HUDEP-2 (cell line): ENCODE results near the gene CEP192.
A peak's percentile ranks its signal among the peaks of the same experiment; 100 is the strongest.

Source experiments
- DNase-seq, 76 experiments: peaks; one replicate each; lab custom pipeline; 2025; ENCODE audit not compliant: unreplicated experiment in 76 of 76; lab: John Stamatoyannopoulos, UW

Gene CEP192

DNA sequence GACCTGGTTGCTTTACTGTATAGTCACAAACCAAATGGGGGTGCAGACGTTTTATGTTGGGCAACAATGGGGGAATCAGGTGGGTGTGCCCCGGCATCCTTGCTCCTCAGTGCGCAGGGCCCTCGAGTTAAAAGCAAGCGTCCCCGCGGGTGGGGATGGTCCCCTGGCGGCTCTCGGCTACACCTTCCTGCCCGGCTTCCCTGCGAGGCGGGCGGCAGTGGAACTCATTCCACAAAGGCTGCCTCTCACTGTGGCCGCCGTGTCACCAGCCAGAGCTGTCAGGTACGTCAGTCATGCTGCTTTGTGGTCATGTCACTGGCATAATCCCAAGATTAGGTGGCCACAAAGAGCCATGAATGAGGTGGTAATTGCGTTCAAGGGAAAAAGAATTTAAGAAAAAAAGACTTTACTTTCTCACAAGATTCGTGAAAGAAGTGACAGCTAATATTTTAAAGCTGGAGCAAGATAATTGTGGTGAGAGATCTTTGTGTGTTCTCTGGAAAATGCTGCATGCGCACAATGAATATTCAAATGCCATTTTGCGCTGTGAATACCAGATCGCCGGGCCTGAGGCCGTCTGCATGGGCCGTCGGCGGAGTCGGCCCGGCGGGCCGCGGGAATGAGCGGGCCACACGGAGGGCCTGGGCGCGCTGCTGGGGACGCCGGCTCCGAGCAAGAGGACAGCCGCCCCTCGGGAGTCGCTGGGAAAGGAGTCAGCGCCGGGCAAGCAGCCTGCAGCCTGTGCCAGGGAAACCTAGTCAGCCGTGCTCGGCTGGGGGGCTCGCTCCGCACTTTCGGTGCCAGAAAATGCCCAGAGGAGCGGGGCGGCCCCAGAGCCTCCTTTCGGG is 145.1 kb downstream of the CEP192 start:
- DNase-seq = peak in 6 of 76 experiments; percentile 1 to 49 (median 17)

DNA sequence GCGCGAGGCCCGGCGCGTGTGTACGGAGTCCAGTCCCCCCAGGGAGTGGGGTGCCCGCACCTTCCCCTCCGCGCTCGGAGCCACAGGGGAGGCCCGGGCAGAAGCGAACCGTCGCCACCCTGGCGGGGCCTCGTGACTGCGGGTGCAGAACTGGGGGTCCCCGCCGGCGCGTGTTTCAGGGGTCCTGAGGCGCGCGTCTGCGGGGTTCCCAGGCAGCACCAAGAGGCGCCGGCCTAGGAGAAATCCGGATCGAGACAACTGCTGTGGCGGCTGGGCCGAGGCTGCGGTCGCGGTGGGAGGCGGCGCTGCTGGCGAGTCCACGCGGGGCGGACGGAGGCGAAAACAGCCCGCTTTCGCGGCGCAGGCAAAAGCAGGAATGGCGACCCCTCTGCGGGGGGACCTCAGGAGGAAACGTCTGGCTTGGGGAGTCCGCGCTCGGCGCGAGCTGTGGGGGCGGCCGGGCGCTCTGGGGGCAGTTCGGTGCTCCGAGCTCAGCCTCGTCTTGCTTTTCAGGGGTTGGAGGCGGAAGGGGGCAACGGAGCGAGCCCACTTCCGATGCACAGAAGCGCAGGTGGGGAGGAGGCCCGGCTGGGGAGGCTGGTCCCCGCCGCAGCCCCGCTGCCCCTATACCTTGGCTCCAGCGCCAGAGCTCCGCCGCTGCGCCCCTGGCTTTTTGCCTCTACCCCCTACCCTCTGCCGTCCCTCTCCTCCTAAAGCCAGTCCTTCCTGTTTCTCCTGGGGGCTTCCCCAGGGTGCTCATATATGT is 145.9 kb downstream of the CEP192 start:
- peak in 13 of 76 experiments; percentile 1 to 43 (median 23) for DNase-seq

DNA sequence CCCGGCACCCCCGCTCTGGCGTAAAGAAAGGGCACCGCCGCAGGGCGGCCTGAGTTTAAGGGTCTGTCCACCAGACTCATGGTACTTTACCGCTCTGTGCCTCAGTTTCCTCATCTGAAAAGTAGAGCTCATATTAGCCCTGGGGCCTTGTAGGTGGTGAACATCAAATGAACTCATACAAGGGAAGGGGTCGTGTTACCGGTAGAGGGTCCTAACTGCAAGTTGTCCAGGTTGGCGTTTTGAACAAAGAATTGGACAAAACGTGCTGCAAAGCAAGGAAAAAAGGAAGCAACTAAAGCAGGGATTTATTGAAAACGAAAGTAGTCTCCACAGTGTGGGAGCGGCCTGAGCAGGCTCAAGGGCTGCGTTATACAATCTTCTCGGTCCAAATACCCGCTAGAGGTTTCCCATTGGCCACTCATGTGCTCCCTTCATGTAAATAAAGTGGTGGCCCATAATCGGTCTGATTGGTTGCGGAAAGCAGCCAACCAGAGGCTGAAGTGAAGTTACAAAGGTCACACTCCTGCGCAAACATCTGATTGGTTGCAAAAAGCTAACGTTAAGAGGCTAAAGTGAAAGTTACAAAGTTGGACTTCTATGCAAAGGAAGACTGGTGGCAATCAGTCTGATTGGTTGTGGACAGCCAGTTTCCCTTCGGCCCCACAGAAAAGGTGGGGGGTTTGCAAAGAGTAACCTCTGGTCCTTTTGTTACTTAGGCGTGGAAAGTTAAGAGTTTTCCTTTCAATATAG is 146.7 kb downstream of the CEP192 start:
- peak in 71 of 76 experiments; percentile 2 to 94 (median 55) for DNase-seq

DNA sequence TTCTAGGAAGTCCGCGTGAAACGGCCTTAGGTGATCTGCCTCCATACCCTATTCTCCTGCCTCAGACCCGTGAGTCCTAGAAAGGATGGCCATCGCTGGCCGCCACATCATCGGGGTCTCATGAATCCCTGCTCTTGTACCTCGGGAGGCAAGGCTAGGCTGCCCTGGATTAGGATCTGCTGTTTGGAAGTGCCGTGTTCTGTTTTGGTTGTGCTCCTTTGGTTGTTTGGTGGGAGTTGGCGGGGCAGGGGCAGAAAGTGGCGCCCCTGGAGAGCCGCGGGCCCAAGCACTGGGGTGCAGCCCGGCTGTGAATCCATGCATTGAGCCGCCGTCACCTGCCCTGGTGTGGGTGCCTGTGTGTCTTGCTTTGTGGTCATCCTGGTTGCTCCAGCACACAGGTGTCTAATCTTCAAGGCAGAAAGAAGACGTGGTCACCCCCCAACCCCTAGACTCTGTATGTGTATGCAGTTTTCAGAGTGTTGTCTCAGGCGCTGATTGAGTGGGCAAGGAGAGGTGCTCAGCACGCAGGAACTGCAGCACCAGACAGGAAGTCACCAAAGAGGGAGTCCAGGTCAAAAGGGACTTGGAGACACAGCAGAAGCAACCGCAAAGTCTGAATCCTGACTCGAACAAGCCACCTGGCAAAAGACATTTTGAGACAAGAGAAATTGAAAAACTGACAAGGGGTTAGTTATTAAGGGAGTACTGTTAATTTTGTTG is 147.4 kb downstream of the CEP192 start:
- no peak for DNase-seq

DNA sequence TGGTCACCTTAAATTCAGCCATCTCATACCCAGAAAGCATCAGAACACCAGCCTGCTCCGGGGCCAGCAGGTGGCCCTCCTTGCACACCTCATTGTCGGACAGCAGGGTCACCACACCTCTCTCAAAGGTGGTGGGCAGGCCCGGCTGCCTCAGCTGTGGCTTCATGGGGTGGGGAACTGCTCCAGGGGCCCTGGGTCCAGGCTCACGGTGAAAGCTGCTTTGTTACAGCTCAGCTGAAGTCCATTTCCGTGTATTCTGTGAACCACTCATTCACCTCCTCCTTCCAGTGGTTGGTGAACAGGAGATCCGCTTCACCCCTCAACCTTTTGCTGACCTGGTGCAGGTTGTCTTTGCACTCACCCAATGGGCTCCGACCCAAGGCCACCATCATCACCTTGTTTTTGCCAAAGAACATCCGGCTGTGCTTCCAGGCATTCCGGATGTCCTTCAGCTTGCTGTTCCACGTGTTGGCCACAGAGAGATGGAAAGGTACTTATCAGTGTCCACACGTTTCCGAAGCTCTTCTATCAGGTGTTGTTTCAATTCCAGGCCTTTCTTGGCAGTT is 148.8 kb downstream of the CEP192 start:
- no peak for DNase-seq

DNA sequence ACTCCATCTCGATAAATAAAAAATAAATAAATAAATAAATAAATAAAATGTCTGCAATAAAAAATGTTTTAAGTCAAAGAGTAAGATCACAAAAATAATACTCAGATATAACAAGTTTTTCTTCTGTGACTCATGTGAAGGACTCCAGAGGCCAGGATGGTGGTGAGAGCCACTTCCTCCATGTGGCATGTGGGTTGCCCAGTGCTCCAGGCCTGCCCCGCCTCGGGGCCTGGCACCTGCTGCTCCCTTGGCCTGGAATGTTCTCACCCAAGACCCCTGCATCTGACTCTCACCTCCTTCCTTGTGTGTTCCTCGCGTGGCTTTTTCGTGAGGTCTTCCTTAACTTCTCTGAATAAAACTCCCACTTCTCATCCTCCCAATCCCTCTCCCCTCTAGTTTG is 150.0 kb downstream of the CEP192 start:
- DNase-seq = no peak

DNA sequence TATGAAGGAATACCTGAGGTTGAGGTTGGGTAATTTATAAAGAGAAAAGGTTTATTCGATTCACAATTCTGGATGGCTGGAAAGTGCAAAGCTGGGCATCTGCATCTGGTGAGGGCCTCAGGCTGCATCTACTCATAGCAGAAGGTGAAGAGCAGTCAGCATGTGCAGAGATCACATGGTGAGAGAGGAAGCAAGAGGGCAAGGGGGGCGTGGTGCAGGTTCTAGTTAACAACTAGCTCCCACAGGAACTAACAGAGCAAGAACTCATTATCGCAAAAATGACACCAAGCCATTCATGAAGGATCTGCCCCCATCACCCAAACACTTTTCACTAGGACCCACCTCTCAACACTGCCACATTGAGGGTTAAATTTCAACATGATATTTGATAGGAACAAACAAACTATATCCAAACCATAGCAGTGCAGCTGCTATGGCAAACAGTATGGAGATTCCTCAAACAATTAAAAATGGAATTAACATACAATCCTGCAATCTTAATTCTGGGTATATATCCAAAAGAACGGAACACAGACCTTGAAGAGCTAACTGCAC is 154.6 kb downstream of the CEP192 start:
- no peak for DNase-seq

DNA sequence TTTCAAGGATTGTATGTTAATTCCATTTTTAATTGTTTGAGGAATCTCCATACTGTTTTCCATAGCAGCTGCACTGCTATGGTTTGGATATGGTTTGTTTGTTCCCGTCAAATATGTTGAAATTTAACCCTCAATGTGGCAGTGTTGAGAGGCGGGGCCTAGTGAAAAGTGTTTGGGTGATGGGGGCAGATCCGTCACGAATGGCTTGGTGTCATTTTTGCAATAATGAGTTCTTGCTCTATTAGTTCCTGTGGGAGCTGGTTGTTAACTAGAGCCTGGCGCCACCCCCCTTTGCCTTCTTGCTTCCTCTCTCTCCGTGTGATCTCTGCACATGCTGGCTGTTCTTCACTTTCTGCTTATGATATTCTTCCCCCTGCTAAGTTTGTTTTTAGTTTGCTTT is 156.0 kb downstream of the CEP192 start:
- DNase-seq = no peak

DNA sequence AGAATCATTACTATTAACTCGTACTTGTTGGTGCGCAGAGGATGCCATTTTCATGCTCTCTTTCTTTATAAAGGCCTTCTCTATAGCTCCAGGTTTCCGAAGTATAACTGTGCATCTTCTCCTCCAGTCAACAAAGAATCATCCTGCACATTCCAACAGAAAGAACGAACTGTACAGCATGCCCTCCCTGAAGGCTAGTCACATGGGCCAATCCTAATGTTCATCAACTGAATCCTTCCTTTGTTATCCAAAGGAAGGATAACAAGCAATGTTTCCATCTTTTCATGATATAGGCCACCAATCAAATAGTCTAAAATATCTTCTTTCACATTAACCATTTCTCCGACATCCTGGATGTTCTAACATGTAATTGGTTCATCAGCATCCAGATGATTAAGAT is 160.5 kb downstream of the CEP192 start:
- DNase-seq = no peak

DNA sequence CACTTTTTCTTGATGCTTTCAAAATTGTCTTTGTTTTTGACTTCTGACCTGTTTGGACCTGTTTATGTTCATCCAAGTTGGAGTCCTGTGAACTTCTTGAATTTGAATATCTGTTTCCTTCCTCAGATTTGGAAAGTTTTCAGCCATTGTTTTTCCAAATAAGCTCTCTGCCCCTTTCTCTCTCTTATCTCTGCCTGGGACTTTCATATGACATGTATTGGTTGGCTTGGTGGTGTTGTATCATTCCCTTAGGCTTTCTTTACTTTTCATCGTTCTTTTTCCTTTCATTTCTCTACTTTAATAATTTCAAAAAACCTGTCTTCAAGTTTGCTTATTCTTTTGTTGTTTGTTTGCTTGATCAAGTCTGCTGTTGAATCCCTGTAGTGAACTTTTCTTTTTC is 167.3 kb downstream of the CEP192 start:
- DNase-seq = no peak

DNA sequence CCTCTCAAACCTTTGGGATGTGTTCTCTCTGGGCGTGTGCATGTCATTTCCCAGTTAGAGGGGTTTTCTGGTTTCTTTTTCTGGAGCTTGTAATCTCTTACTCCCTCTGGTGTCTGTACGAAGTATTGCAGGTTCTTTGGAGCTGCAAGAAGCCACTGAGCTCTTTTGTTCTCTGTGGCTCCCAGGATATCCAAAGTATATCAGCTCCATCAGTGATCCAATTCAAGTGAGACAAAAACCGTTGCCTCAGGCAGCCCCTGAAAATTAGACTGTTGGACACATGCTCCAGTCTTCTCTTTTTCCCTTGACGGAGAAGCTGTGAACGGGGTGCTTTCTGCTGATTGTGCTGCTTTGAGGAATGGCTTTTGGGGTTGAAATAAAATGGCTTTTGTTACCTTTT is 168.4 kb downstream of the CEP192 start:
- peak in 27 of 76 experiments; percentile 1 to 72 (median 21) for DNase-seq

DNA sequence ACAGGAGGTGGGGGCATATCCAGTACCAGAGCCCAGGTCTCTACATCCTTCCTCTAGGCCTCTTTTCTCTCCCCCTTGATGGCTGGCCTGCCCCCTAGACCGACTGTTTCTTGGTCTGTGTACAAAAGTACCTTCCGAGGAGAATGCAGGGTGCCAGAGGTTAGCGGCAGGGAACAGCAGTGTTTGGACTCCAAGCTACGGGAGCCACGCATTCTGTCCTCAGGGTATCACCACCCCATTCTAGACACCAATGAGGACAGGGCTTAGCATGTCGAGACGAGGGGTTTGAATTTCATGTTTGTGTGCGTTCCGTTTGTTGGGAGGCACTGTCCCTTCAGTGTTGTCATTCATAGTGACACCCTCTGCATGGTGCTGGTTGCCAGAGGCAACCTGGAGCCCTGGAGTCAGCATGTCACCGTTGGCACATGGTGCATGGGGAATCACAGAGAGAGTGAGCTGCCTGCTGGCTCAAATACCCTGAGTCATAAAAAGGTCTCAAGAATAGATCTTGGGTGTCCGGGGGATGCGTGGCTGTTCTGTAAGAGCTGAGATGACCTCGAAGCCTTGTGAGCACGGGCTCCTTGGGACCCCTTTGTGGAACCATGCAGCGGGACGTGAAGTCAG is 170.2 kb downstream of the CEP192 start:
- DNase-seq = no peak

DNA sequence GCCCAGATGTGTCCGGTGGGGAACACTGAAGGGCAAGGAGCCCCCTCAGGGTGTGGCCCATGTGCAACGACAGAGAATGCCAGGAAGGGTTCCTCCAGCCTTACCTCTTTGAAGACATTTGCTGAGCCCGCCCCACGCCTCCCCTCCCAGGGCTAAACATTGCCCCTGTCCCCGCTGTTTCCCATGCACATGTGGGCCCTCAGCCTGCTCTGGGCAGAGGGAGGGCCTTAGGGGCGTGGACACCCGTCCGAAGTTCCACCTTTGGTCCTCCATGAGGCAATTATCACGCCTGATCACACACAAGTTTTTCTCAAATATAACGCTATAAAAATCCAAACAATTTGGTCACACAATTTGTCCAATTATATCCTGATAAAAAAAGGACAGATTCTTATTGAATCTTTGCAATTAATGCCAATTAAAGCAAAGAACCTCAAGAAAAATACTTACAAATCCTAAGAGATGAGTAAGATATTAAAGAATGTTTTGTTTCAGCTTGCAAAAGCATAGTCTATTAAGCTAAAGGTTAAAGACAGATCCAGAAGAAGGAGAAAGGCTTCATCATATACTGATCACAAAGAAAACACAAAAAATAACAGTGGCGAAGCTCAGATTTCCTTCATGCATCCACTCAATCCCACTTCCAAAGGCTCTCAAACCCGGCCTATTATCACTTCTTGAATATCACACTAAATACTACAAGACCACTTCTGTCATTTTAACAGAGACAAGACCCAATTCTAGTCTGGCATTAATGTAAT is 172.2 kb downstream of the CEP192 start:
- no peak for DNase-seq

DNA sequence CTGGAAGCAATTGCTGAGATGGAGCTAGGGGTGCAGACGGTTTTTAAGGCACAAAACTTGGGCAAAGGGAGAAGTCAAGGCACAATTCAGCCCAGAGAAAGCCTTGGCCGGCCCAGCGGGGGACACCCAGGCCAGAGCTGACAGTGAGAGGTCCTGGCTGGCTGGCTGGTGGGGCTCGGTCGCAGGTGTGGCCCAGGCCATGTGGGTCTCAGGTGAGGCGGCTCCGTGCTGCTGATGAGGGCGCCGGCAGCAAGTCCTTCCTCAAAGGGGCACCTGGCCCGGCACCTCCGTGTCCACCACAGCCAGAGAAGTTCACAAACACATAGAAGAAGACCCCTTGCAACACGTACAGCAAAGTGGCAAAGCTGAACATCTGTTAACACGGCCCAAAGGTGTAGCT is 173.2 kb downstream of the CEP192 start:
- no peak for DNase-seq

DNA sequence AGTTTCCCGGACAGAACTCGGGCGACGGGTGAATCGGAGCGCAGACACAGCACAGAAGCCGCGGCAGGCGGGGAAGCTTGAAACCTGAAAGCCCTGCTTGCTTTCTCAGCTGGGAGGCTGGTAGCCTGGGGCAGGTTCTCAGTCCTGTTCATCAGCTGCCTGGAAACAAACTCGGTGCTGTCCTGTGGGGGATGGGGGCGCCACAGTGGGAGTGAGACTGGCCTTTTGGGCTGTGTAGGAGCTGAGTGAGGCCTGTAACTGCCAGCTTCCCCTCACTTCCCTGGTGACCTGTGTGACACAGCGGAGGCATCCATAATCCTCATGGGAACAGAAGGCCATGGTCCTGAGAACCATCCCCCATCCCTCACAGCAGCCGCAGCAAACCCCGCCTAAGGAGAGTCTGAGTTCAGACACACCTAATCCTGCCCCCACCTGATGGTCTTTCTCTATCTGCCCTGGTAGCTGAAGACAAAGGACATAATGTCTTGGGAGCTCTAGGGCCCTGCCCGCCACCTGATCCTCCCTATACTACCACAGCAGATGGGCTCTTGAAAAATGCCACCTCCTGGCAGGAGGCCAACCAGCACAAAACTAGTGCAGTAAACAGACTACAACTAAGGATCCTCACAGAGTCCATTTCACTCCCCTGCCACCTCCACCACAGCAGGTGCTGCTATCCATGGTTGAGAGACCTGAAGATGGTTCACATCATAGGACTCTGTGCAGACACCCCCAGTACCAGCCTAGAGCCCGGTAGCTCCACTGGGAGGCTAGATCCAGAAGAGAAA is 174.7 kb downstream of the CEP192 start:
- no peak for DNase-seq

DNA sequence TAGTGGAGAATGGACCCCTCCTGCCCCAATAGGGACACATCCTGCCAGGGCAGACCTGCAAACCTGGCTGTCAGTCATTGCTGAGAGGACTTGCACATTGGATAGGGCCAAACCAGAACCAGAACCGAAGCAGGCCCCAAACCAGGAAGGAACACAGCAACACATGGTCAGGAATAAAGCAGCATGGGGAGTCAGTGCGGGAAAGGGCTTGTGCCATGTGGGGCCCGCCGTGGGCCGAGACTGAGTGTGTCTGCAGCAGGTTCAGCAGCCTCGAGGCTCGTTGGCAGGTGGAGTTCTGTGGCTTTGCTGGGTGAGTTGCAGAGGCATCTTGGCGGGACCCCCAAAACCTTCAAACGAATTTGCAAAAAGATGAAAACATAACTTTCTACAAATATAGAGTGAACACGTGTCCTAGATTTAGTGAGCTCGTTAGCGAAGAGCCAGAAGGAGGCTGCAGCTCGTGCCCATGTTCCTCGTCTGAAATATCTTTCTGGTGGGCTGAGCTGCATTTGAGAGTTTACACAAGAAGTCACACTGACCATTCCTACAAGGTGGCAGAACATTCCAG is 182.5 kb downstream of the CEP192 start:
- DNase-seq = no peak
